ENCODE results near the gene THUMPD3. TPM values are rescaled to one million over a fixed set of nuclear protein-coding genes. Genes with fewer than 3 reads are reported as not detected.
A peak's percentile ranks its signal among the peaks of the same experiment; 100 is the strongest.

Gene THUMPD3
- total RNA-seq, 2 experiments from 2014 or later: 74.2 to 78.0 TPM

- Mint-ChIP-seq H3K9me3 (no peaks in the 10 kb centered on the region), H3K4me1 (ENCODE audit: low read depth) (peaks cover 33% of the 10 kb centered on the region), H3K4me3 (no peak overlapping the region), H3K36me3 (ENCODE audit: low read depth) (peaks cover 95% of the 10 kb centered on the region), H3K27ac (peak overlapping the region; percentile 3), H3K27me3 (no peaks in the 10 kb centered on the region)
- ChIA-PET POLR2A (interaction anchor here (0.6 to 4.7 kb wide), 2 partner anchors 9 to 20 kb away, joined by 3 to 37 read pairs; no protein-coding TSS in a partner anchor), CTCF (interaction anchor here (0.7 kb wide), 1 partner anchor 34 kb away, joined by 3 read pairs; no protein-coding TSS in a partner anchor)
- Histone ChIP-seq H3K9me3 (ENCODE audit: control insufficient read depth in 1 of 2, insufficient read depth in 1 of 2, low read length in 2 of 2) (no peaks in the 10 kb centered on the region), H3K4me3 (ENCODE audit: low read length) (no peak overlapping the region), H3K27ac (ENCODE audit: low read depth in 1 of 2, low read length in 2 of 2) (no peak overlapping the region), H3K4me1 (ENCODE audit: insufficient read depth, low read length) (peaks cover 7% of the 10 kb centered on the region), H3K27me3 (ENCODE audit: control insufficient read depth in 1 of 2, insufficient read depth in 2 of 2, low read length in 2 of 2) (no peaks in the 10 kb centered on the region), H3K36me3 (ENCODE audit: insufficient read depth, low read length) (peaks cover 87% of the 10 kb centered on the region)
- no peak for TF ChIP-seq CTCF (IDR thresholded peaks at IDR 0.05)
- DNase-seq (no peak), ATAC-seq (ENCODE audit: poor library complexity) (no peak)
- intact Hi-C loops (cut with DNase I, micrococcal nuclease): no loop called here
Observed at GRCh38 chr3:9386501-9387321, 23.9 kb downstream of the THUMPD3 start.

GRCh38 chr3:9387322-9387655, 24.4 kb downstream of the THUMPD3 start:
- no peak overlapping the region for H3K4me3 ChIP-seq (ENCODE audit: low read length)
- no peaks in the 10 kb centered on the region for H3K9me3 ChIP-seq (ENCODE audit: control insufficient read depth in 1 of 2, insufficient read depth in 1 of 2, low read length in 2 of 2)
- H3K27me3 Mint-ChIP-seq: no peaks in the 10 kb centered on the region
- no peaks in the 10 kb centered on the region for H3K27me3 ChIP-seq (ENCODE audit: control insufficient read depth in 1 of 2, insufficient read depth in 2 of 2, low read length in 2 of 2)
- intact Hi-C loops (cut with DNase I, micrococcal nuclease): no loop called here
- H3K36me3 ChIP-seq (ENCODE audit: insufficient read depth, low read length): peaks cover 89% of the 10 kb centered on the region
- ChIA-PET CTCF (no interaction called here), POLR2A (interaction anchor here (1.2 to 1.8 kb wide), 3 partner anchors 9 to 25 kb away, joined by 3 to 5 read pairs (median 4); partner anchors contain the start of gene THUMPD3)
- ATAC-seq (ENCODE audit: poor library complexity) (no peak), DNase-seq (no peak)
- no peaks in the 10 kb centered on the region for H3K9me3 Mint-ChIP-seq
- no peak for TF ChIP-seq CTCF (IDR thresholded peaks at IDR 0.05)
- no peak overlapping the region for H3K27ac ChIP-seq (ENCODE audit: low read depth in 1 of 2, low read length in 2 of 2)
- H3K36me3 Mint-ChIP-seq (ENCODE audit: low read depth): peaks cover 98% of the 10 kb centered on the region
- peaks cover 7% of the 10 kb centered on the region for H3K4me1 ChIP-seq (ENCODE audit: insufficient read depth, low read length)
- H3K27ac Mint-ChIP-seq: peak overlapping the region; percentile 3
- peaks cover 39% of the 10 kb centered on the region for H3K4me1 Mint-ChIP-seq (ENCODE audit: low read depth)
- H3K4me3 Mint-ChIP-seq: no peak overlapping the region

GRCh38 chr3:9388142-9388541, 25.3 kb downstream of the THUMPD3 start:
- H3K4me1 ChIP-seq (ENCODE audit: insufficient read depth, low read length): peaks cover 7% of the 10 kb centered on the region
- intact Hi-C loops (cut with DNase I, micrococcal nuclease): no loop called here
- H3K27me3 ChIP-seq (ENCODE audit: control insufficient read depth in 1 of 2, insufficient read depth in 2 of 2, low read length in 2 of 2): no peaks in the 10 kb centered on the region
- peaks cover 47% of the 10 kb centered on the region for H3K4me1 Mint-ChIP-seq (ENCODE audit: low read depth)
- TF ChIP-seq CTCF (IDR thresholded peaks at IDR 0.05): no peak
- H3K27ac ChIP-seq (ENCODE audit: low read depth in 1 of 2, low read length in 2 of 2): no peak overlapping the region
- H3K9me3 ChIP-seq (ENCODE audit: control insufficient read depth in 1 of 2, insufficient read depth in 1 of 2, low read length in 2 of 2): no peaks in the 10 kb centered on the region
- ATAC-seq (ENCODE audit: poor library complexity): no peak
- DNase-seq: no peak
- H3K4me3 ChIP-seq (ENCODE audit: low read length): no peak overlapping the region
- H3K9me3 Mint-ChIP-seq: no peaks in the 10 kb centered on the region
- H3K27ac Mint-ChIP-seq: no peak overlapping the region
- POLR2A ChIA-PET: interaction anchor here (1.1 to 1.8 kb wide), 4 partner anchors 8 to 545 kb away, joined by 3 to 5 read pairs (median 4); partner anchors contain the start of genes CRELD1 and THUMPD3
- no peaks in the 10 kb centered on the region for H3K27me3 Mint-ChIP-seq
- H3K36me3 ChIP-seq (ENCODE audit: insufficient read depth, low read length): peaks cover 90% of the 10 kb centered on the region
- H3K36me3 Mint-ChIP-seq (ENCODE audit: low read depth): peaks cover 97% of the 10 kb centered on the region
- H3K4me3 Mint-ChIP-seq: no peak overlapping the region
- CTCF ChIA-PET: no interaction called here
